ENCODE measurements around the gene CHAT. TPM values are rescaled to one million over a fixed set of nuclear protein-coding genes. Genes with fewer than 3 reads are reported as not detected.

CHAT gene
- total and polyA plus RNA-seq, 3 donors from 2014 or later, result 0.75 to 1.7 (median 0.93) TPM

GRCh38 chr10:49605939-49606509 is 7.8 kb upstream of the CHAT start:
- no peak overlapping the region for H3K27ac ChIP-seq
- no peaks in the 10 kb centered on the region for H3K36me3 ChIP-seq (ENCODE audit: low read depth, missing control alignments)
- peaks cover 5% of the 10 kb centered on the region for H3K4me1 ChIP-seq
- no peaks in the 10 kb centered on the region for H3K27me3 ChIP-seq
- WGBS, 2 donors, result 48 to 59% methylated on average over 3 of the region's 3 CpGs
- TF ChIP-seq CTCF (IDR thresholded peaks at IDR 0.05), result no peak
- TF ChIP-seq POLR2A (IDR thresholded peaks at IDR 0.05), result no peak
- intact Hi-C loops (cut with DNase I; ENCODE audit: low total_unique reads), result no loop called here
- no peak overlapping the region for H3K4me3 ChIP-seq
- no peaks in the 10 kb centered on the region for H3K9me3 ChIP-seq
- DNase-seq, result no peak

GRCh38 chr10:49606981-49607535 is 6.8 kb upstream of the CHAT start:
- Histone ChIP-seq H3K36me3 (ENCODE audit: low read depth, missing control alignments) (no peaks in the 10 kb centered on the region), H3K4me3 (no peak overlapping the region), H3K9me3 (no peaks in the 10 kb centered on the region), H3K27me3 (no peaks in the 10 kb centered on the region), H3K4me1 (peaks cover 5% of the 10 kb centered on the region), H3K27ac (no peak overlapping the region)
- intact Hi-C loops (cut with DNase I; ENCODE audit: low total_unique reads), result no loop called here
- WGBS, 2 donors, result 1 to 3% methylated on average over 4 to 22 of the region's 22 CpGs
- DNase-seq, result peak; percentile 74
- TF ChIP-seq CTCF (IDR thresholded peaks at IDR 0.05) (no peak), POLR2A (IDR thresholded peaks at IDR 0.05) (no peak)

DNA sequence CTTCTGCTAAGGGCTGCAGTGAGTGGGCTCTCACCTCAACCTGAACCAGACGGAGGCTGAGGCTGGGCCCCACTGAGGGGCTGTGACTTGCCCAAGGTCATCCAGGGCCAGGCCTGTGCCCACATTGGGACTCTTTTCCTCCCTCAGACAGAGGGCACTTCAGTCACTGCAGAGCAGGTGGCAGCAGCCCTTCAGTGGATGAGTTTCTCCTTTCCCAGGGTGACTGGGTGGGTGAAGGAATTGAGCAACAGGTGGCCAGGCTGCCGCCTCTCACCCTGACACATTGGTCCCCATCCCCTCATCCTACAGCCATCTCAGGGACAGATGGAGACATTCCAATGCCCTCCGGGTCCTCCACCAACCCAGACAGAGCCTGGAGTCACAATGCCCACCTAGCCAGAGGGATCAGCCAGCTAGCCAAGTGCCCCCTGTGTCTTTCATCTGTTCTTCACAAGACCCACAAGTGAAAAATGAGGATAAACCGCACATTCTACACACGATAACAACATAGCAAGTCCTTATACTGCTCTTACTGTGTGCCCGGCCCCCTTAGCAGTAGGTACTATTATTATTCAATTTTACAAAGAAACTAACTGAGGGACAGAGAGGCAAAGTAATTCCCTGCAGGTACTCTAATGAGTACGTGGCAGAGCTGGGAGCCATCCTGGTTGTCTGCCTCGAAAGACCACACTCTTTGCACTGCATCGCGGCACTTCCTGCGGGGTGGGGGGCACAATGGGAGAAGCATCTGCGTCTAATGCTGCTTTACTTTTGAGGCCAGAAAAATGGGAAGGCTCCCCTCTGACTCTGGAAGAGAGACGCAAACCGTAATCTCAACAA is 5.5 kb upstream of the CHAT start:
- Histone ChIP-seq H3K27me3 (no peaks in the 10 kb centered on the region), H3K27ac (no peak overlapping the region), H3K4me3 (no peak overlapping the region), H3K9me3 (no peaks in the 10 kb centered on the region), H3K4me1 (peaks cover 5% of the 10 kb centered on the region), H3K36me3 (ENCODE audit: low read depth, missing control alignments) (no peaks in the 10 kb centered on the region)
- intact Hi-C loops (cut with DNase I; ENCODE audit: low total_unique reads), result no loop called here
- DNase-seq, result no peak
- 12 to 16% methylated on average over 7 to 14 of the region's 14 CpGs for WGBS, 2 donors
- TF ChIP-seq CTCF (IDR thresholded peaks at IDR 0.05), result no peak

DNA sequence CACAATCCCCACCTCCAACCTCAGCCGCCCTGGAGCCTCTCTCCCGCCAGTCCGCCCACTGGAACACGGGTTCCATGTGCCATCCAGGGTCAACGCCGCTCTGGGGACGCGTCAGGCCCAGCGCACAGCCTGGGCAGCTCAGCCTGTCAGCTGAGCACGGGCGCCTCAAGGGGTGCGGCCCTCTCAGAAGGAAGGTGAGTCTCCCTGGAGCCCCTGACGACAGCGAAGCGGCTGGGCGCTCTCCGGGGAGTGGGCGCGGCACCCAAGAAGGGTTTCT is 4.9 kb upstream of the CHAT start:
- H3K27me3 ChIP-seq, result no peaks in the 10 kb centered on the region
- no peak for TF ChIP-seq POLR2A (IDR thresholded peaks at IDR 0.05)
- TF ChIP-seq CTCF (IDR thresholded peaks at IDR 0.05), result no peak
- no peak overlapping the region for H3K27ac ChIP-seq
- intact Hi-C loops (cut with DNase I; ENCODE audit: low total_unique reads), result no loop called here
- peaks cover 5% of the 10 kb centered on the region for H3K4me1 ChIP-seq
- H3K9me3 ChIP-seq, result no peaks in the 10 kb centered on the region
- no peak for DNase-seq
- no peak overlapping the region for H3K4me3 ChIP-seq
- WGBS, 2 donors, result 0% methylated on average over 19 of the region's 19 CpGs; no CpG with 5 or more reads in 1 of the 2 donors
- no peaks in the 10 kb centered on the region for H3K36me3 ChIP-seq (ENCODE audit: low read depth, missing control alignments)
